Fibroblast of peridontal ligament (primary cell): Measurements from ENCODE around the gene NUDT8.
"Not testable (repeated sequence)": the region's sequence is repeated elsewhere in the genome, so short reads cannot be mapped to it uniquely, and the experiment has no call there.

ENCODE experiments used
- DNase-seq: peaks from one replicate; pipeline ENCODE4 v3.0.0-alpha.2; 2010; ENCODE audit errors: extremely low read depth

The NUDT8 gene

GRCh38 chr11:67628710-67629385 lies 889 bp downstream of the NUDT8 start:
- no peak for DNase-seq

GRCh38 chr11:67627812-67628624 lies 1.7 kb downstream of the NUDT8 start:
- DNase-seq: no peak

- DNase-seq: no peak
Observed at GRCh38 chr11:67627441-67627811, 2.3 kb downstream of the NUDT8 start.

GRCh38 chr11:67626970-67627369 lies 2.8 kb downstream of the NUDT8 start:
- DNase-seq: no peak

GRCh38 chr11:67626131-67626833 lies 3.5 kb downstream of the NUDT8 start:
- not testable (repeated sequence) for DNase-seq

- DNase-seq: not testable (repeated sequence)
Observed at GRCh38 chr11:67623795-67624194, 5.9 kb downstream of the NUDT8 start.

GRCh38 chr11:67622905-67623304 lies 6.8 kb downstream of the NUDT8 start:
- DNase-seq: not testable (repeated sequence)

- not testable (repeated sequence) for DNase-seq
Observed at GRCh38 chr11:67621928-67622327, 7.8 kb downstream of the NUDT8 start.

- not testable (repeated sequence) for DNase-seq
Observed at GRCh38 chr11:67620621-67621020, 9.1 kb downstream of the NUDT8 start.

- not testable (repeated sequence) for DNase-seq
Observed at GRCh38 chr11:67619683-67620618, 9.8 kb downstream of the NUDT8 start.

GRCh38 chr11:67618901-67619659 lies 10.7 kb downstream of the NUDT8 start:
- DNase-seq: not testable (repeated sequence)

GRCh38 chr11:67617243-67617953 lies 12.3 kb downstream of the NUDT8 start:
- no peak for DNase-seq

- DNase-seq: no peak
Observed at GRCh38 chr11:67616431-67617242, 13.1 kb downstream of the NUDT8 start.

- no peak for DNase-seq
Observed at GRCh38 chr11:67615728-67616430, 13.9 kb downstream of the NUDT8 start.

- no peak for DNase-seq
Observed at GRCh38 chr11:67614730-67615714, 14.7 kb downstream of the NUDT8 start.

- DNase-seq: peak; percentile 32
Observed at GRCh38 chr11:67613960-67614715, 15.6 kb downstream of the NUDT8 start.
